Endothelial cell of umbilical vein (primary cell): Measurements from ENCODE around the gene GNG8. TPM values are rescaled to one million over a fixed set of nuclear protein-coding genes. Genes with fewer than 3 reads are reported as not detected.

Source experiments
- BruUV-seq: library from RNA; stranded (reverse); fragments of 400-500 nt; replicated peaks from 2 replicates; lab custom pipeline; 2021; lab: Mats Ljungman, UMichigan
- CTCF ChIA-PET: fragments of 300-600, 350-600 bp; sonication (Branson Sonifier 250); formaldehyde crosslinking; loops from one replicate; lab custom pipeline; 2021; ENCODE audit warnings: antibody characterized with exemption, inconsistent platforms; lab: Charles Lee
- POLR2A ChIA-PET: fragments of 300-600, 350-600 bp; sonication (Branson Sonifier 250); formaldehyde crosslinking; loops from one replicate; lab custom pipeline; 2021; ENCODE audit warnings: antibody characterized with exemption, inconsistent platforms; lab: Charles Lee
- DNase-seq: peaks from one replicate; pipeline ENCODE4 v3.0.0-alpha.2; 2011; ENCODE audit warnings: low read depth, low spot score
- FAIRE-seq: peaks from 2 replicates; lab custom pipeline; 2011; peaks lifted over from hg19 to GRCh38; lab: Jason Lieb, UNC
- H2AFZ ChIP-seq: 2 replicates; pipeline ENCODE4 v1.6.0; 2012; ENCODE audit warnings: low read depth, low read length, control low read depth, inconsistent platforms
- H3K27ac ChIP-seq: 2 replicates; pipeline ENCODE4 v1.5.1; 2011; ENCODE audit warnings: low read depth, mild to moderate bottlenecking, control low read depth, low read length, moderate library complexity; ENCODE audit not compliant: insufficient read depth
- H3K27me3 ChIP-seq, 2 experiments: 2 replicates each; pipeline versions ENCODE4 v1.6.0 to v1.6.1; 2011; ENCODE audit warnings: low read length in 2 of 2, mixed read lengths in 1 of 2; ENCODE audit not compliant: control insufficient read depth in 2 of 2, insufficient read depth in 2 of 2
- H3K36me3 ChIP-seq, 2 experiments: 2 replicates in 1 of 2; 3 replicates in 1 of 2; pipeline ENCODE4 v1.5.1; 2011; ENCODE audit warnings: low read length in 2 of 2, mild to moderate bottlenecking in 1 of 2, moderate library complexity in 1 of 2; ENCODE audit not compliant: control insufficient read depth in 2 of 2, insufficient read depth in 2 of 2; ENCODE audit errors: extremely low read depth in 1 of 2
- H3K4me1 ChIP-seq: 3 replicates; pipeline ENCODE4 v1.5.1; 2011; ENCODE audit warnings: mild to moderate bottlenecking, low read length; ENCODE audit not compliant: control insufficient read depth, insufficient read depth; ENCODE audit errors: extremely low read depth
- H3K4me2 ChIP-seq: 2 replicates; pipeline ENCODE4 v1.6.1; 2011; ENCODE audit warnings: low read length, control low read depth, mixed read lengths; ENCODE audit not compliant: insufficient read depth
- H3K4me3 ChIP-seq, 3 experiments: fragments of 200-600 bp in 1 of 3; sonication (generic), shearing (Covaris generic) in 1 of 3; replicated peaks in 1 of 3; 2 replicates each; pipeline ENCODE4 v1.5.1; 2011 to 2016; ENCODE audit warnings: control low read depth in 3 of 3, low read length in 3 of 3, mild to moderate bottlenecking in 2 of 3, inconsistent platforms in 1 of 3, low read depth in 1 of 3, moderate library complexity in 1 of 3; ENCODE audit not compliant: insufficient read depth in 1 of 3
- H3K79me2 ChIP-seq: 2 replicates; pipeline ENCODE4 v1.6.0; 2012; ENCODE audit warnings: low read length, inconsistent platforms; ENCODE audit not compliant: control insufficient read depth, insufficient read depth
- H3K9ac ChIP-seq: replicated peaks from 2 replicates; pipeline ENCODE3; 2011; ENCODE audit warnings: low read length, control low read depth; ENCODE audit not compliant: insufficient read depth; ENCODE audit errors: extremely low read depth
- H3K9me1 ChIP-seq: replicated peaks from 3 replicates; pipeline ENCODE4 v1.6.0; 2011; ENCODE audit warnings: mild to moderate bottlenecking, low read length; ENCODE audit not compliant: control insufficient read depth, insufficient read depth; ENCODE audit errors: extremely low read depth
- H3K9me3 ChIP-seq: replicated peaks from 2 replicates; pipeline ENCODE4 v1.5.1; 2012; ENCODE audit warnings: low read length, inconsistent platforms; ENCODE audit not compliant: control insufficient read depth, insufficient read depth
- H4K20me1 ChIP-seq: replicated peaks from 2 replicates; pipeline ENCODE3; 2011; ENCODE audit warnings: mild to moderate bottlenecking, low read length; ENCODE audit not compliant: control insufficient read depth, insufficient read depth; ENCODE audit errors: extremely low read depth
- CTCF ChIP-seq, 2 donors: IDR thresholded peaks; 1 replicate in 1 of 2; 2 replicates in 1 of 2; pipeline ENCODE4 v1.5.1; 2011; ENCODE audit warnings: low read length in 2 of 2, mild to moderate bottlenecking in 2 of 2, moderate library complexity in 2 of 2, control low read depth in 1 of 2, inconsistent platforms in 1 of 2, low read depth in 1 of 2; ENCODE audit not compliant: insufficient read depth in 1 of 2; ENCODE audit errors: extremely low read depth in 1 of 2
- EZH2 ChIP-seq: IDR thresholded peaks from 2 replicates; pipeline ENCODE4 v1.6.1; 2012; ENCODE audit warnings: borderline replicate concordance, low read depth, mild to moderate bottlenecking, moderate library complexity, low read length, inconsistent platforms; ENCODE audit not compliant: severe bottlenecking
- FOS ChIP-seq: IDR thresholded peaks from 2 replicates; pipeline ENCODE4 v1.6.1; 2011; ENCODE audit warnings: mild to moderate bottlenecking, low read length, moderate library complexity, borderline replicate concordance; ENCODE audit not compliant: insufficient read depth
- GATA2 ChIP-seq: IDR thresholded peaks from 2 replicates; pipeline ENCODE4 v1.7.0; 2011; ENCODE audit warnings: low read depth, mild to moderate bottlenecking, moderate library complexity, mixed read lengths, low read length; ENCODE audit not compliant: insufficient read length, insufficient read depth
- JUN ChIP-seq: IDR thresholded peaks from 2 replicates; pipeline ENCODE4 v1.6.1; 2011; ENCODE audit warnings: borderline replicate concordance, low read depth; ENCODE audit not compliant: insufficient read length, insufficient read depth
- MAX ChIP-seq: IDR thresholded peaks from 2 replicates; pipeline ENCODE4 v1.6.1; 2011; ENCODE audit not compliant: insufficient read depth, insufficient read length
- MYC ChIP-seq: IDR thresholded peaks from one replicate; pipeline ENCODE4 v1.6.1; 2011; ENCODE audit warnings: mild to moderate bottlenecking, low read depth, low read length
- POLR2A ChIP-seq: IDR thresholded peaks from 2 replicates; pipeline ENCODE4 v1.6.1; 2012; ENCODE audit warnings: low read depth, mild to moderate bottlenecking, control low read depth, low read length
- POLR2AphosphoS5 ChIP-seq: IDR thresholded peaks from 2 replicates; pipeline ENCODE4 v1.6.1; 2012; ENCODE audit warnings: low read depth, mild to moderate bottlenecking, control low read depth, low read length, moderate library complexity; ENCODE audit not compliant: insufficient read depth
- dilution Hi-C: fragments of 300-500 bp; cut with MboI; formaldehyde crosslinking; loops from one replicate; pipeline ENCODE4 v1.15.0; 2019; ENCODE audit warnings: low sequenced_read_pairs; ENCODE audit not compliant: extremely low pct_ligation_motif_present
- intact Hi-C: fragments of 100-400 bp; cut with micrococcal nuclease; formaldehyde crosslinking; loops from one replicate; pipeline ENCODE4 v1.10.0; 2022
- polyA plus RNA-seq, 4 experiments: library from polyadenylated mRNA; depleted of rRNA in 3 of 4; stranded (reverse) in 3 of 4; unstranded in 1 of 4; fragments of >200 nt; gene quantifications; 2 replicates each; pipeline versions ENCODE4 v1.2.1 to v1.2.3, GENCODE V29; 2011 to 2012; ENCODE audit warnings: missing spikeins in 1 of 4
- total RNA-seq: library from RNA; stranded (reverse); gene quantifications from 2 replicates; pipeline ENCODE4 v1.2.3, GENCODE V29; 2021

GNG8 gene
- total and polyA plus RNA-seq, 2 donors (not counting 3 experiments of a cell fraction or from before 2014, with no cell fraction given): not detected

GRCh38 chr19:46610413-46610775 is 25.6 kb downstream of the GNG8 start:
- Histone ChIP-seq H3K4me1 (peaks cover 4% of the 10 kb centered on the region), H3K27ac (no peak overlapping the region), H2AFZ (no peak overlapping the region), H3K36me3 (peaks cover 13 to 48% of the 10 kb centered on the region in 2 experiments), H4K20me1 (no peaks in the 10 kb centered on the region), H3K9me1 (no peaks in the 10 kb centered on the region), H3K9ac (no peak overlapping the region), H3K79me2 (peaks cover 11% of the 10 kb centered on the region), H3K4me2 (no peak overlapping the region), H3K27me3 (no peaks in the 10 kb centered on the region), H3K4me3 (no peak overlapping the region), H3K9me3 (no peaks in the 10 kb centered on the region)
- dilution Hi-C loops (no loop called here), intact Hi-C loops (no loop called here)
- POLR2A ChIA-PET: interaction anchor here (0.6 kb wide), 1 partner anchor 145 kb away, joined by 3 read pairs; no protein-coding TSS in a partner anchor
- TF ChIP-seq CTCF (IDR thresholded peaks at IDR 0.05; ENCODE audit: extremely low read depth in 1 of 2, insufficient read depth in 1 of 2, low read depth in 1 of 2, low read length in 2 of 2) (no peak), EZH2 (no peak), FOS (no peak), POLR2AphosphoS5 (no peak), MYC (no peak), GATA2 (no peak), POLR2A (no peak), MAX (no peak), JUN (no peak)
- FAIRE-seq (no peak), DNase-seq (no peak)
- BruUV-seq: no TSS peak
- CTCF ChIA-PET: interaction anchor here (2.0 to 13.9 kb wide), 2 partner anchors 9 to 54 kb away, joined by 7 to 422 read pairs; partner anchors contain the start of genes CALM3 and DACT3
